Thymus (tissue), 11 donors: Measurements from ENCODE around the gene LBR. TPM values are rescaled to one million over a fixed set of nuclear protein-coding genes. Genes with fewer than 3 reads are reported as not detected.
A peak's percentile ranks its signal among the peaks of the same experiment; 100 is the strongest.

Experiments
- DNase-seq, 9 donors: peaks; one replicate each; pipeline ENCODE4 v3.0.0-alpha.2; 2013; ENCODE audit warnings: low spot score in 9 of 9, low read depth in 6 of 9, missing footprints in 1 of 9
- H3K27ac ChIP-seq, 2 donors: one replicate each; pipeline ENCODE4 v1.5.1; 2013; ENCODE audit warnings: control low read depth in 1 of 2, low read depth in 1 of 2, low read length in 1 of 2, mild to moderate bottlenecking in 1 of 2, moderate library complexity in 1 of 2
- H3K27me3 ChIP-seq, 2 donors: one replicate each; pipeline ENCODE4 v1.5.1; 2013; ENCODE audit warnings: low read length in 1 of 2; ENCODE audit not compliant: control insufficient read depth in 2 of 2, insufficient read depth in 1 of 2
- H3K36me3 ChIP-seq, 2 donors: one replicate each; pipeline ENCODE4 v1.5.1; 2013; ENCODE audit warnings: low read length in 1 of 2, mild to moderate bottlenecking in 1 of 2, moderate library complexity in 1 of 2; ENCODE audit not compliant: control insufficient read depth in 2 of 2, insufficient read depth in 2 of 2
- H3K4me1 ChIP-seq, 2 donors: one replicate each; pipeline ENCODE4 v1.5.1; 2013; ENCODE audit warnings: low read length in 2 of 2; ENCODE audit not compliant: control insufficient read depth in 2 of 2, insufficient read depth in 2 of 2
- H3K4me3 ChIP-seq, 2 donors: one replicate each; pipeline ENCODE4 v1.5.1; 2013; ENCODE audit warnings: low read length in 2 of 2, control low read depth in 1 of 2, mild to moderate bottlenecking in 1 of 2
- H3K9me3 ChIP-seq, 2 donors: one replicate each; pipeline ENCODE4 v1.5.1; 2013; ENCODE audit warnings: low read length in 1 of 2, mild to moderate bottlenecking in 1 of 2; ENCODE audit not compliant: control insufficient read depth in 2 of 2, insufficient read depth in 1 of 2
- WGBS: extraction: QIAGEN DNeasy Blood & Tissue Kit; methylation state at CpG from one replicate; pipeline ENCODE4 v1.1.7; 2013; 5-methylcytosine and 5-hydroxymethylcytosine counted together
- polyA plus RNA-seq: library from polyadenylated mRNA; stranded (reverse); fragments of 200-250 nt; gene quantifications from one replicate; pipeline ENCODE4 v1.2.3, GENCODE V29; 2013
- total RNA-seq: library from RNA; stranded (reverse); fragments of 120-200 nt; gene quantifications from one replicate; pipeline ENCODE4 v1.2.4, GENCODE V29; 2013
- donor health status: healthy.

LBR gene
- total and polyA plus RNA-seq, 2 donors: 71.1 to 115 TPM

DNA sequence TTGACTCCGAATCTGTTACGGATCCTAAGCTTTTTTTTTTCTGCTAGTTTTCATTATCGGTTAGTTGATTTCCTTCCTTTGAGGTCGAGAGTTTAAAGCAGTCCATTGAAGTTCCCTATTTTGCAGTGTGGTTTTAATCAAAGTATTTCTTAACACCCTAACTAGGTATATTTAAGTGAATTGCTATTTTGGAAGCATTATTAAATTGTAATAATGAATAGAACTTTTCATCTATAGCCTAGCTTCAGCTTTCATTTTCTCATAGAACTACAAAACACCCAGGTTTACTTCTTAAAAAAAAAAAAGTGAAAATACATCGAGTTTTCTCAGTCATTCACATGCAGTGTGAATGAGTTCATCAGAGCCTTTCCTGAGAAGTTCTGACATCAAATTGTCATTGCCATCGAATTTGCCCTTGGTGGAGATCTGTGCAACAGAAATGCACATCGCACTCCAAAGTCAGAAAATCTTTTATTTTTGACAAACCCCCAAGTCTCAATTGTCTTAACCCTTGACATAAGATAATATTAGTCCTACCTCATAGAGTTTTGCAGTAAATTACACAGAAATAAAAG is 1.1 kb upstream of the LBR start:
- Histone ChIP-seq H3K4me3 (peak overlapping the region; percentile 66 to 96), H3K9me3 (peaks cover 0 to 12% of the 10 kb centered on the region in 2 donors), H3K4me1 (peaks cover 15 to 26% of the 10 kb centered on the region in 2 donors), H3K27ac (peak overlapping the region in 1 of 2 donors; percentile 91), H3K27me3 (no peaks in the 10 kb centered on the region), H3K36me3 (peaks cover 0 to 8% of the 10 kb centered on the region in 2 donors)
- DNase-seq: no peak
- WGBS: 8% methylated on average over 7 of the region's 7 CpGs

DNA sequence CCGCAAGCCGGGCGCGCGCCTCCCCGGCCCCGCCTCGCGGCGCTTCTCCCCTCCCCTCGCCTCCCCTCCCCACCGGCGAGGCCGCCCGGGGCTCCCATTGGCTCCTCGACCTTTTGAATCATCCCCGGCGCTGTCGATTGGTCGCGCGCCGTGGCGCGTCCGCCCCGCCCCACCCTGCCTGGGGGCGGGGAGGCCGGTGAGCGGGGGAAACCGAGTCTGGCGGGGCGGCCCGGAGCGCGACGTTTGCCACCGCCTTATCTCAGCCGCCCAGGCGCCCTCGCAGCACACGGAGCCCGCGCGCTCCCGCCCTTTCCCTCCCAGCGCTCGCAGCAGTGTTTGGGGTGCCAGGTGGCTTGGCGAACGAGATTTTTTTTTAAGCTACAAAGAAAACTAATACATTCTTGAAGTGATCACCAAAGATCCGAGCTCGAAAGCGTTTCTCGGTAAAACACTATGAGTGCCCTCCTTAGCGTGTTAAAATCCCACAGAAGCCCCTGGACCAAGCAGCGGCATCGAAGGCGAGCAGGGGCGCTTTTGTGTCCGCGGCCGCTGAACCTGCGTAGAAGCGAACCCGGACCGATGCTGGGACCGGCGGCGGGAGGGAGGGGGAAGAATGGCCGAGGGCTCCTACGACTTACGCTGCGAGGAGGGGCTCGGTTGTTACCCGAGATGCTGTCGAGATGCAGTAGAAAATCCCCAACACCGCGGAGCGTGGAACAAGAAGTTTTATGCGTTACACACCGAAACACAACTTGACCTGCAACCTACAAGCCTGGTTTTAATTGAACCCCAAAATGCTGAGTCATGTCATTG is 436 bp upstream of the LBR start:
- peaks cover 3 to 15% of the 10 kb centered on the region in 2 donors for H3K36me3 ChIP-seq
- H3K27me3 ChIP-seq: no peaks in the 10 kb centered on the region
- WGBS: under 1% methylated on average over 81 of the region's 81 CpGs
- peak overlapping the region; percentile 93 to 97 for H3K27ac ChIP-seq
- H3K9me3 ChIP-seq: peaks cover 0 to 12% of the 10 kb centered on the region in 2 donors
- peaks cover 14 to 32% of the 10 kb centered on the region in 2 donors for H3K4me1 ChIP-seq
- peak in 8 of 9 donors; percentile 76 to 98 (median 94) for DNase-seq
- peak overlapping the region; percentile 96 to 97 for H3K4me3 ChIP-seq

DNA sequence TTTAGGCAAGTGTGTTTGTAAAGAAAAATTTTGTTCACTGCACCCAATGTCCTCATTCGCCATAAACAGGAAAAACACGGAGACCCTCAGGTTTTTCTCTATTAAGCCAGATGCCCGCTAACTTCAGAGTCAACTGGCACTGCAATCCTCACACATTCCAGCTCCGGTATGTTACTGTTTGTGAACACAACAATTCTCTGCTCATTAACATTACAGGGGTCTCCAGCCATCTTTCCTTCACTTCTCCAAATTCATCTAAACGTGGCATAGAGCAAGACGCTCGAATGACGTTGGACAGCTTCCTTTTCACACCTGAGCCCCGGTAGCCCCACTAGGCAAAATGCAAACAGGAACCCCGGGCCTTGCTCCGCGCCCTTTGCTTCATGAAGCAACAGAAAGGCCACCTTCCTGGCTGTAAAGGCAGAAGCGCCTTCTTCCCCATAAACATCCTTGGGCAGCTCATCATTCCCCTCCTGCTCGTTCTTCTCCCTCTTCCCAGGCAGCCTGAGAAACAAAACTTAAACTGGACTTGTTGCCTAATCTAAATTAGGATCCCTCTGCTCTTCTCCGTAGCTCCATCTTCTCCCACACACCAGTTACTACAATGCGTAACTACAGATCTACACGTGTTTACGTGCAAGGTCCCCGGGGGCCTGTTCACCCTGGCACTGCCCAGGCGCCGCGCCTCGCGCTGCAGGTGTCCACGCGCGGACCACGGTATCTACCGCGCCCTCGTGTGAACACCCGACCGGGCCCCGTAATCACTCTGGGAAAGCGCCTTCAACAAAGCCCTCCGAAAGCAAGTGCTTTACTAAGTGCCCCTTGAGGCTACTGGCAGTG is 1.2 kb downstream of the LBR start:
- Histone ChIP-seq H3K4me3 (peak overlapping the region; percentile 96 to 97), H3K27me3 (no peaks in the 10 kb centered on the region), H3K36me3 (peaks cover 13 to 30% of the 10 kb centered on the region in 2 donors), H3K9me3 (peaks cover 0 to 8% of the 10 kb centered on the region in 2 donors), H3K4me1 (peaks cover 14 to 32% of the 10 kb centered on the region in 2 donors), H3K27ac (peak overlapping the region; percentile 93 to 96)
- DNase-seq: peak in 2 of 9 donors; percentile 58 to 72
- 3% methylated on average over 36 of the region's 36 CpGs for WGBS

DNA sequence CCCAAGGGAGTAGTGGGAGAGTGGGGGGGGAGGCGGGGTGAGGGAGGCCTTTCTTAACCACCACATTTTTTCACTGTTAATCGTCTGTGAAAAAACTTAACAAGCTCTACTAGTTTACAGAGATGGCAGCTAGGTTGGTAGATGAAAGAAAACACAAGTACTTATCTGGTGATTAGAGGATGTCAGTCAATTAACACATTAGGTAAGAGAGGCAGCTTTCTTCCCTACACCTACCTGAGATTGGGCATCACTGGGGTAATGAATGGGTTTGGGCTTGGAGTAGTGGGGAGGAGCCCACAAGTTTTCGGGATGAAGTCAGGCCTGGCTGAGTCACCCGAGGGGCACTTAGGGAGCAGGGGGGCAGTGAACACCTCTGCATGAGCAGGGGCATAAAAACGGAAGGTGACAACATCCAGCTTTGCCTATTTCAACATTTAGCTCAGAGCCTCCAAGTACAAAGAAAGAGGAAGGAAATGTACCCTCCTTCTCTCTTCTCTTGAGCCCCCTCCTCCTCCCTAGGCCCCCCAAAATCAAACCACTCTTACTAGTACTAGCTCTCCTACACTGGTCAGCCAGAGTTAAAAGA is 2.5 kb downstream of the LBR start:
- DNase-seq: peak in 1 of 9 donors; percentile 47
- Histone ChIP-seq H3K27me3 (no peaks in the 10 kb centered on the region), H3K27ac (peak overlapping the region in 1 of 2 donors; percentile 93), H3K4me1 (peaks cover 14 to 32% of the 10 kb centered on the region in 2 donors), H3K9me3 (peaks cover 0 to 8% of the 10 kb centered on the region in 2 donors), H3K4me3 (peak overlapping the region; percentile 96 to 97), H3K36me3 (peaks cover 13 to 38% of the 10 kb centered on the region in 2 donors)
- WGBS: 25% methylated on average over 5 of the region's 5 CpGs

DNA sequence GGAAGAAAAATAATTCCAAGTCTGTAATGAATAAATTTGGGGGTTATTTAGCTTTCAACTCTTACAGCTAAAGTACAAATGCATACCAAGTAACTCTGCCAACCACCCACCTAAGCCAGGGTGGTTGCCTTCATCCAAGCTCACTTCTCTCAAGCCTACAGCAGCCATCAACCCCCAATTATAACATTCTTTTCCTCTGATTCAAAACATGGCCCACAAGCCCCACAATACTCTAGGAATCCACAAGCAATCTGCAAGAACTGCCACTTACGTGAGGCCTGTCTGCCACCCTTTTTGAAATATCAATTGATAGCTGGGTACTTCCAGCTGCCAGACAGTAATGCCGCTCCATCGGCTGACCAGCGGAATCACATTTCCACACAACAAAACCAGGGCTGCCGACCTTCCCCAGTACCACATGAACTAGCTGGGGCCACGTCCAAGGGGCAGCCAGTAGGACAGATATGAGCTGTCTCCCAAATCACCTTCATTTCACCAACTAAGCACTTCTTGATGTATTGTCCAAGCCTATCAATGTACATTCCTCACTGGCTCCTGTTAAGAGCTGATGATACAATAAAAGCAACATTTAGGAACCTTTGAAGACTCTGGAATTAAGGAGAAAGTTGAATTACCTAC is 3.2 kb downstream of the LBR start:
- H3K27me3 ChIP-seq: no peaks in the 10 kb centered on the region
- no peak for DNase-seq
- peak overlapping the region in 1 of 2 donors; percentile 96 for H3K4me3 ChIP-seq
- peaks cover 0 to 8% of the 10 kb centered on the region in 2 donors for H3K9me3 ChIP-seq
- H3K36me3 ChIP-seq: peaks cover 13 to 44% of the 10 kb centered on the region in 2 donors
- 91% methylated on average over 6 of the region's 6 CpGs for WGBS
- H3K27ac ChIP-seq: peak overlapping the region in 1 of 2 donors; percentile 93
- peaks cover 14 to 32% of the 10 kb centered on the region in 2 donors for H3K4me1 ChIP-seq

DNA sequence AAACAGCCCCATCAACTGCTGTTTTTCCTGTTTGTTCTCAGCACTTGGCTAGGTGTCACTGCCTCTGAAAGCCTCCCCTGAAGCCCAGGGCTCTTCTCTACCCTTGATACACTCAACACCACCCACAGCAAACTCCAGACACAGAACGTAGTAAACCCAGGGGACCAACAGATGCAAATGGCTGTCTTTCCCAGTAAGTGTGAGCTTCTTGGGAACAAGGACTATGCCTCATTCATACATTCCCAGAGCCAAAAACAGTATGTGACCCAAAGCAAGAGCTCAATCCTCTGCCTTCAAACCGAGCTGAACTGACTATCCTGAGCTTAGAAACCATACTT is 4.4 kb downstream of the LBR start:
- peaks cover 0 to 8% of the 10 kb centered on the region in 2 donors for H3K9me3 ChIP-seq
- DNase-seq: no peak
- H3K4me1 ChIP-seq: peaks cover 14 to 29% of the 10 kb centered on the region in 2 donors
- WGBS: 85% methylated on average over 2 of the region's 2 CpGs
- H3K27me3 ChIP-seq: no peaks in the 10 kb centered on the region
- no peak overlapping the region for H3K27ac ChIP-seq
- peaks cover 20 to 55% of the 10 kb centered on the region in 2 donors for H3K36me3 ChIP-seq
- no peak overlapping the region for H3K4me3 ChIP-seq

DNA sequence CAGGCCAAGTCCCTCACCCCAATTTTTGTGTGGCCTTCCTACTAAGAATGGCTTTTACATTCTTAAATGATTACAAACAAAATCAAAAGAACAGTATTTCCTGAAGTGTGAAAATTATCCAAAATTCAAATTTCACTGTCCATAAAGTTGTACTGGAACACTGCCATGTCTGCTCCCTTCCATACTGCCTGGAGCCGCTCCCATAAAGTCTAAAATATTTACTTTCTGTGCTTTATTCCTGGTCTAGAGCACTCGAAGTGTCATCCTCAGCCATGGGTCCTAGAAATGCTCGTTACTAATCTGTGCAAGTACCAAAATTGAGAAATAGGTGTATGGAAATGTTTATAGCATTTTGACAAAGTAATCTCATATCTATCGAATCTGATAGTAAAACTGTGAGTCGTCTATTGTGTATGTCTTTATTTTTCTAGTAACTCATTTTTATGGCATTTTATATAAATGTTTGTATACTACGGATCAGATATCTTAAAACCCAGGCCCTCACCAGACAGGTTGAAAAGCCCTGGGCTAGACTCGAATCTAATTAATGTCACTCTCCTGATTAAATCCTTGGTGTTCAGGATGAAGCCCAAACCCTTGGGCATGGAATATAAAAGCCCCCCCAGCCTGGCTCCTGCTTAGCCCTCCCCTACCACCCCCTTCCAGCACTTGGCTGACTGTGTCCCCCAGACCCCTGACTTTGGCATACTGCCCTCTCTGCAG is 4.9 kb downstream of the LBR start:
- H3K4me1 ChIP-seq: peaks cover 14 to 29% of the 10 kb centered on the region in 2 donors
- no peak overlapping the region for H3K27ac ChIP-seq

More for the DNA sequence above, 4.9 kb downstream of the LBR start:
- no peak overlapping the region for H3K4me3 ChIP-seq
- no peak for DNase-seq
- no peaks in the 10 kb centered on the region for H3K27me3 ChIP-seq
- peaks cover 25 to 60% of the 10 kb centered on the region in 2 donors for H3K36me3 ChIP-seq
- H3K9me3 ChIP-seq: peaks cover 0 to 8% of the 10 kb centered on the region in 2 donors
- WGBS: 81% methylated on average over 7 of the region's 7 CpGs
